Measurements from ENCODE around the gene MN1. TPM values are rescaled to one million over a fixed set of nuclear protein-coding genes. Genes with fewer than 3 reads are reported as not detected.

Gene MN1
- total and polyA plus RNA-seq, 2 donors (not counting 1 experiment from before 2014, with no cell fraction given): 2.8 to 7.4 TPM

DNA sequence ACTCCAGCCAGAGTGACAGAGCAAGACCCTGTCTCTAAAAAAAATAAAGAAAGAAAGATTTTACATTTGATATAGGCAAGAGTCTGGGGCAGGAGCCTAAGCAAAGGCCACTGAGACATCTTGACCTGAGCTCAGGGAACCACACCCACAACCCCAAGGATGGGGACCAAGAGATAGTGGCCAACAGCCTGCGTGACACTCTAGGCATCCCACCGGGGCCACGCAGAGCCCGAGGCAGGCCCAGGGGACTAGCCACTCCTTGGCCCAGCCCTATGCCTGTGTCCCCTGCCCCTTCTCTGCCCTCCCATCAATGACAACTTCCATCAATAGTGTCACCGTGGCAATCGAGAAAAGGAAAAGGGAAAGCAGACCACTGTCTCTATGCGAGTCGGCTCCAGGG, 41.1 kb downstream of the MN1 start:
- Histone ChIP-seq H4K20me1 (ENCODE audit: control insufficient read depth, extremely low read depth, insufficient read depth, low read length) (no peaks in the 10 kb centered on the region), H3K36me3 (ENCODE audit: control insufficient read depth, insufficient read depth, low read length) (no peaks in the 10 kb centered on the region), H3K79me2 (ENCODE audit: control insufficient read depth, insufficient read depth, low read length) (no peaks in the 10 kb centered on the region), H3K4me3 (replicated peaks in 1 of 4; ENCODE audit: control extremely low read depth in 1 of 4, insufficient read depth in 1 of 4, low read depth in 3 of 4, low read length in 4 of 4) (no peak overlapping the region), H3K9ac (ENCODE audit: insufficient read depth, low read length) (no peak overlapping the region), H2AFZ (ENCODE audit: low read length) (no peak overlapping the region), H3K9me3 (ENCODE audit: control insufficient read depth, insufficient read depth, low read depth, low read length) (no peaks in the 10 kb centered on the region), H3K4me2 (ENCODE audit: extremely low read depth, insufficient read depth, low read length) (no peak overlapping the region), H3K27me3 (ENCODE audit: control insufficient read depth, insufficient read depth, low read length) (no peaks in the 10 kb centered on the region), H3K4me1 (ENCODE audit: control insufficient read depth, extremely low read depth, insufficient read depth, low read length) (no peaks in the 10 kb centered on the region), H3K27ac (ENCODE audit: insufficient read depth, low read length) (no peak overlapping the region)
- no peak for DNase-seq (ENCODE audit: low read depth in 2 of 2)
- no peak for TF ChIP-seq EZH2 (IDR thresholded peaks at IDR 0.05; ENCODE audit: low read length, missing control alignments)
- TF ChIP-seq, protein P1, sequence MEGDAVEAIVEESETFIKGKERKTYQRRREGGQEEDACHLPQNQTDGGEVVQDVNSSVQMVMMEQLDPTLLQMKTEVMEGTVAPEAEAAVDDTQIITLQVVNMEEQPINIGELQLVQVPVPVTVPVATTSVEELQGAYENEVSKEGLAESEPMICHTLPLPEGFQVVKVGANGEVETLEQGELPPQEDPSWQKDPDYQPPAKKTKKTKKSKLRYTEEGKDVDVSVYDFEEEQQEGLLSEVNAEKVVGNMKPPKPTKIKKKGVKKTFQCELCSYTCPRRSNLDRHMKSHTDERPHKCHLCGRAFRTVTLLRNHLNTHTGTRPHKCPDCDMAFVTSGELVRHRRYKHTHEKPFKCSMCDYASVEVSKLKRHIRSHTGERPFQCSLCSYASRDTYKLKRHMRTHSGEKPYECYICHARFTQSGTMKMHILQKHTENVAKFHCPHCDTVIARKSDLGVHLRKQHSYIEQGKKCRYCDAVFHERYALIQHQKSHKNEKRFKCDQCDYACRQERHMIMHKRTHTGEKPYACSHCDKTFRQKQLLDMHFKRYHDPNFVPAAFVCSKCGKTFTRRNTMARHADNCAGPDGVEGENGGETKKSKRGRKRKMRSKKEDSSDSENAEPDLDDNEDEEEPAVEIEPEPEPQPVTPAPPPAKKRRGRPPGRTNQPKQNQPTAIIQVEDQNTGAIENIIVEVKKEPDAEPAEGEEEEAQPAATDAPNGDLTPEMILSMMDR (conservative IDR thresholded peaks at IDR 0.05 in 1 of 2, IDR thresholded peaks at IDR 0.05 in 1 of 2; ENCODE audit: low read depth in 1 of 2, low read length in 2 of 2): no peak

DNA sequence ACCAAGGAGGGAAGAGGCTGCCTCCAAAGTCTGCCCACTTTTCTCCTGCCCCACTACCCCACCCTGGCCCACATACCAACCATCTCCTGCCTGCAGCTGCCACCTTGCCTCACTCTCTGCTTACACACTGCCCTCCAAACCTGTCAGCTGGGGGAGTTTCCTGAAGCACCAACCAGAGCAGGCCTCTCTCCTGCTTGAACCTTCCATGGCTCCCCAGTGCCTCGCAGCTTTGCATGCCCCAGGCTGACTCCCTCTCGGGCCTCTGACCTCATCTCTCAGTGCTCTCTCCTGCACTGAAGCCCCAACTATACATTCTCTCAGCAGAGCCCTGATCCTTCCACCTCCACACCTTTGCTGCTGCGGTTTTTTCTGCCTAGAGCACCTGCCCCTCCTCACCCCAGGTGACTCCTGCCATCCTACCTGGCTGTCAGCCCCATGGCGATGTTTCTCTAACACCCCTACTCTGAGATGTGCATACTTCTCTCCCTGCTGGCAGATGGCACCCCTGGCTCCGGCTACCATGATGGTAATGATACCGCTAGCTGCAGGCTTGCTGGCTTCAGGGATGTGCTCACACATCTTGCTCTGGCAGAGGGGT, 43.5 kb downstream of the MN1 start:
- TF ChIP-seq, protein P1 (conservative IDR thresholded peaks at IDR 0.05 in 1 of 2, IDR thresholded peaks at IDR 0.05 in 1 of 2; ENCODE audit: low read depth in 1 of 2, low read length in 2 of 2): no peak
- no peak for TF ChIP-seq EZH2 (IDR thresholded peaks at IDR 0.05; ENCODE audit: low read length, missing control alignments)
- H3K27ac ChIP-seq (ENCODE audit: insufficient read depth, low read length): no peak overlapping the region
- no peaks in the 10 kb centered on the region for H3K79me2 ChIP-seq (ENCODE audit: control insufficient read depth, insufficient read depth, low read length)
- no peak overlapping the region for H3K4me2 ChIP-seq (ENCODE audit: extremely low read depth, insufficient read depth, low read length)
- H3K9me3 ChIP-seq (ENCODE audit: control insufficient read depth, insufficient read depth, low read depth, low read length): no peaks in the 10 kb centered on the region
- H3K36me3 ChIP-seq (ENCODE audit: control insufficient read depth, insufficient read depth, low read length): no peaks in the 10 kb centered on the region
- H3K9ac ChIP-seq (ENCODE audit: insufficient read depth, low read length): no peak overlapping the region
- H3K4me1 ChIP-seq (ENCODE audit: control insufficient read depth, extremely low read depth, insufficient read depth, low read length): no peaks in the 10 kb centered on the region
- peaks cover 7% of the 10 kb centered on the region for H3K27me3 ChIP-seq (ENCODE audit: control insufficient read depth, insufficient read depth, low read length)
- no peak overlapping the region for H3K4me3 ChIP-seq (replicated peaks in 1 of 4; ENCODE audit: control extremely low read depth in 1 of 4, insufficient read depth in 1 of 4, low read depth in 3 of 4, low read length in 4 of 4)
- H4K20me1 ChIP-seq (ENCODE audit: control insufficient read depth, extremely low read depth, insufficient read depth, low read length): no peaks in the 10 kb centered on the region
- H2AFZ ChIP-seq (ENCODE audit: low read length): no peak overlapping the region
- DNase-seq (ENCODE audit: low read depth in 2 of 2): no peak

DNA sequence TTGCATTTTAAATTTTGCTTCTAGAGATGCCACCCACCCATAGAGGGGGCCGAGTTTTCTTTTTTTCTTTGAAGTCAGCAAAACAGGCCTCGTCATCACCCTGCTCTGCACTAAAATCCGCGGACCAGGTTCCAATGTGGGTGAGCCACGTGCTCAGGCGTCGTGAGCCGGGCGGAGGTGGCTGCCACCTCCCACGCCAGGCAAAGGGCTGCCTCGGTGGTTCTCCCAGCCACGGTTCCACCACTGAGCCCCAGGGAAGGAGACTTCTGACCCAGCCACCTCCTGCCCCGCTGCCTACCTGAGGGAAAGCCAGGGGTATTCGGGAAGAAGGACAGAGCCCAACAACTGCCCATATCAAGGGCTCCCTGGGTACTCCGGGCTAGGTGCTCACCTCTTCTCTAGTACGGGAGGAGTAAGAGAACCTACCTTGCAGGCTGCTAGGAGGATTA, 45.3 kb downstream of the MN1 start:
- Histone ChIP-seq H3K79me2 (ENCODE audit: control insufficient read depth, insufficient read depth, low read length) (no peaks in the 10 kb centered on the region), H3K9ac (ENCODE audit: insufficient read depth, low read length) (no peak overlapping the region), H3K36me3 (ENCODE audit: control insufficient read depth, insufficient read depth, low read length) (no peaks in the 10 kb centered on the region), H3K9me3 (ENCODE audit: control insufficient read depth, insufficient read depth, low read depth, low read length) (no peaks in the 10 kb centered on the region), H3K27me3 (ENCODE audit: control insufficient read depth, insufficient read depth, low read length) (peaks cover 7% of the 10 kb centered on the region), H2AFZ (ENCODE audit: low read length) (no peak overlapping the region), H3K4me3 (replicated peaks in 1 of 4; ENCODE audit: control extremely low read depth in 1 of 4, insufficient read depth in 1 of 4, low read depth in 3 of 4, low read length in 4 of 4) (no peak overlapping the region), H3K27ac (ENCODE audit: insufficient read depth, low read length) (no peak overlapping the region), H3K4me1 (ENCODE audit: control insufficient read depth, extremely low read depth, insufficient read depth, low read length) (no peaks in the 10 kb centered on the region), H3K4me2 (ENCODE audit: extremely low read depth, insufficient read depth, low read length) (no peak overlapping the region), H4K20me1 (ENCODE audit: control insufficient read depth, extremely low read depth, insufficient read depth, low read length) (no peaks in the 10 kb centered on the region)
- TF ChIP-seq, protein P1 (conservative IDR thresholded peaks at IDR 0.05 in 1 of 2, IDR thresholded peaks at IDR 0.05 in 1 of 2; ENCODE audit: low read depth in 1 of 2, low read length in 2 of 2): no peak
- no peak for TF ChIP-seq EZH2 (IDR thresholded peaks at IDR 0.05; ENCODE audit: low read length, missing control alignments)
- DNase-seq (ENCODE audit: low read depth in 2 of 2): no peak
